Uterus (tissue), 2 donors: Measurements from ENCODE around the gene FMN1.

Experiments
- CTCF ChIP-seq, 4 experiments: fragments of 200-600 bp in 2 of 4; fragments of 450-650 bp in 2 of 4; sonication (generic) in 2 of 4; IDR thresholded peaks; one replicate each; pipeline ENCODE4 v1.5.1; 2016 to 2019; ENCODE audit warnings: antibody characterized with exemption in 4 of 4, mild to moderate bottlenecking in 2 of 4, moderate library complexity in 1 of 4
- POLR2A ChIP-seq, 2 donors: fragments of 450-650 bp; IDR thresholded peaks; one replicate each; pipeline ENCODE4 v1.6.1; 2016; ENCODE audit warnings: antibody characterized with exemption in 2 of 2, mild to moderate bottlenecking in 1 of 2, moderate library complexity in 1 of 2

- no peak for TF ChIP-seq CTCF (IDR thresholded peaks at IDR 0.05)
- no peak for TF ChIP-seq POLR2A (IDR thresholded peaks at IDR 0.05)
These were observed 221.8 kb downstream of the FMN1 start for GRCh38 chr15:32972686-32973085.
